Sigmoid colon (tissue), 7 donors: ENCODE measurements around the gene PGAM4. TPM values are rescaled to one million over a fixed set of nuclear protein-coding genes. Genes with fewer than 3 reads are reported as not detected.
"Not testable (repeated sequence)": the region's sequence is repeated elsewhere in the genome, so short reads cannot be mapped to it uniquely, and the experiment has no call there.

ENCODE experiments used
- DNase-seq: peaks from one replicate; pipeline ENCODE4 v3.0.0-alpha.2; 2019
- H3K27ac ChIP-seq, 4 donors: fragments of 200-600 bp; sonication (generic); one replicate each; pipeline ENCODE4 v1.5.1; 2016 to 2019; ENCODE audit warnings: mild to moderate bottlenecking in 1 of 4
- H3K27me3 ChIP-seq, 3 donors: fragments of 200-600 bp; sonication (generic); one replicate each; pipeline ENCODE4 v1.5.1; 2019; ENCODE audit warnings: mild to moderate bottlenecking in 1 of 3
- H3K36me3 ChIP-seq, 4 donors: fragments of 200-600 bp; sonication (generic); one replicate each; pipeline ENCODE4 v1.5.1; 2016 to 2019
- H3K4me1 ChIP-seq, 4 donors: fragments of 200-600 bp; sonication (generic); one replicate each; pipeline ENCODE4 v1.5.1; 2017 to 2019
- H3K4me3 ChIP-seq, 4 donors: fragments of 200-600 bp; sonication (generic); one replicate each; pipeline ENCODE4 v1.5.1; 2017 to 2019; ENCODE audit warnings: mild to moderate bottlenecking in 2 of 4, moderate library complexity in 1 of 4
- H3K9me3 ChIP-seq, 4 donors: fragments of 200-600 bp in 3 of 4; sonication (generic) in 3 of 4; one replicate each; pipeline versions ENCODE4 v1.5.1 to v1.6.1; 2013 to 2019
- CTCF ChIP-seq, 4 experiments: fragments of 450-650 bp in 3 of 4; fragments of 200-600 bp in 1 of 4; IDR thresholded peaks; one replicate each; pipeline ENCODE4 v1.5.1; 2016 to 2019; ENCODE audit warnings: antibody characterized with exemption in 4 of 4, mild to moderate bottlenecking in 3 of 4, moderate library complexity in 2 of 4
- EP300 ChIP-seq, 4 donors: sonication (generic); formaldehyde crosslinking; IDR thresholded peaks; one replicate each; pipeline ENCODE4 v1.6.1; 2017; ENCODE audit warnings: antibody characterized with exemption in 4 of 4
- POLR2A ChIP-seq, 2 donors: fragments of 450-650 bp; IDR thresholded peaks; one replicate each; pipeline ENCODE4 v1.6.1; 2016; ENCODE audit warnings: antibody characterized with exemption in 2 of 2, mild to moderate bottlenecking in 2 of 2, moderate library complexity in 2 of 2
- POLR2AphosphoS5 ChIP-seq, 4 donors: sonication (generic); formaldehyde crosslinking; IDR thresholded peaks; one replicate each; pipeline ENCODE4 v1.6.1; 2017; ENCODE audit warnings: antibody characterized with exemption in 4 of 4
- WGBS, 2 donors: extraction: QIAGEN DNeasy Blood & Tissue Kit; methylation state at CpG; one replicate each; pipeline ENCODE4 v1.1.7; 2013; 5-methylcytosine and 5-hydroxymethylcytosine counted together
- intact Hi-C: fragments of 100-400 bp; cut with DNase I; formaldehyde crosslinking; loops from one replicate; pipeline ENCODE4 v1.15.1; 2023
- polyA plus RNA-seq, 3 donors: library from polyadenylated mRNA; stranded (reverse); fragments of 200-250 nt; gene quantifications; one replicate each; pipeline ENCODE4 v1.2.3, GENCODE V29; 2013
- total RNA-seq, 4 donors: library from RNA; depleted of rRNA; stranded (reverse); fragments of >200 nt; gene quantifications; one replicate each; pipeline ENCODE4 v1.1.0, GENCODE V29; 2016
- donor health status: healthy with polysubstance abuse.
- donor health status: Bipolar disorder and iron deficiency.
- donor health status: healthy.

Gene PGAM4
- total and polyA plus RNA-seq, 7 donors: not detected

GRCh38 chrX:77949840-77950239 is 19.6 kb downstream of the PGAM4 start:
- Histone ChIP-seq H3K9me3 (no peaks in the 10 kb centered on the region), H3K4me1 (peaks cover 0 to 8% (median 0%) of the 10 kb centered on the region in 4 donors), H3K36me3 (no peaks in the 10 kb centered on the region), H3K27me3 (no peaks in the 10 kb centered on the region), H3K4me3 (no peak overlapping the region), H3K27ac (no peak overlapping the region)
- intact Hi-C loops: no loop called here
- no peak for DNase-seq
- no peak for TF ChIP-seq CTCF (IDR thresholded peaks at IDR 0.05)
- TF ChIP-seq EP300 (IDR thresholded peaks at IDR 0.05): no peak
- no peak for TF ChIP-seq POLR2AphosphoS5 (IDR thresholded peaks at IDR 0.05)
- no peak for TF ChIP-seq POLR2A (IDR thresholded peaks at IDR 0.05)
- 57 to 77% methylated on average over 2 of the region's 2 CpGs for WGBS, 2 donors

- no peaks in the 10 kb centered on the region for H3K9me3 ChIP-seq
- WGBS, 2 donors: 91 to 96% methylated on average over 2 of the region's 2 CpGs
- no peaks in the 10 kb centered on the region for H3K27me3 ChIP-seq
- TF ChIP-seq CTCF (IDR thresholded peaks at IDR 0.05) (no peak), POLR2AphosphoS5 (IDR thresholded peaks at IDR 0.05) (no peak), POLR2A (IDR thresholded peaks at IDR 0.05) (no peak), EP300 (IDR thresholded peaks at IDR 0.05) (no peak)
- H3K36me3 ChIP-seq: no peaks in the 10 kb centered on the region
- H3K4me3 ChIP-seq: no peak overlapping the region
- intact Hi-C loops: no loop called here
- no peak for DNase-seq
- peaks cover 0 to 8% (median 0%) of the 10 kb centered on the region in 4 donors for H3K4me1 ChIP-seq
- no peak overlapping the region for H3K27ac ChIP-seq
Measured at GRCh38 chrX:77946571-77946970, 22.9 kb downstream of the PGAM4 start.

- Histone ChIP-seq H3K9me3 (no peaks in the 10 kb centered on the region), H3K4me1 (peaks cover 0 to 8% (median 0%) of the 10 kb centered on the region in 4 donors), H3K36me3 (no peaks in the 10 kb centered on the region), H3K4me3 (no peak overlapping the region), H3K27me3 (no peaks in the 10 kb centered on the region), H3K27ac (no peak overlapping the region)
- TF ChIP-seq POLR2A (IDR thresholded peaks at IDR 0.05) (no peak), CTCF (IDR thresholded peaks at IDR 0.05) (no peak)
- intact Hi-C loops: no loop called here
- DNase-seq: no peak
- WGBS, 2 donors: 92 to 95% methylated on average over 7 of the region's 7 CpGs
Measured at GRCh38 chrX:77945910-77946545, 23.4 kb downstream of the PGAM4 start.

GRCh38 chrX:77945031-77945430 is 24.4 kb downstream of the PGAM4 start:
- not testable (repeated sequence) for DNase-seq
- 85 to 97% methylated on average over 6 of the region's 6 CpGs for WGBS, 2 donors

GRCh38 chrX:77938083-77938680 is 31.3 kb downstream of the PGAM4 start:
- TF ChIP-seq POLR2AphosphoS5 (IDR thresholded peaks at IDR 0.05) (no peak), POLR2A (IDR thresholded peaks at IDR 0.05) (no peak)
- H3K27me3 ChIP-seq: no peaks in the 10 kb centered on the region
- H3K4me3 ChIP-seq: no peak overlapping the region
- H3K4me1 ChIP-seq: peaks cover 0 to 11% (median 0%) of the 10 kb centered on the region in 4 donors
- DNase-seq: no peak
- no peaks in the 10 kb centered on the region for H3K9me3 ChIP-seq
- no peaks in the 10 kb centered on the region for H3K36me3 ChIP-seq
- 87 to 90% methylated on average over 4 of the region's 4 CpGs for WGBS, 2 donors
- no peak overlapping the region for H3K27ac ChIP-seq
- intact Hi-C loops: no loop called here

More at GRCh38 chrX:77945031-77945430, 24.4 kb downstream of the PGAM4 start:
- H3K27me3 ChIP-seq, H3K9me3 ChIP-seq, H3K27ac ChIP-seq, H3K4me3 ChIP-seq, H3K4me1 ChIP-seq, intact Hi-C loops, H3K36me3 ChIP-seq: not testable (repeated sequence)

- no peak overlapping the region for H3K4me3 ChIP-seq
- H3K36me3 ChIP-seq: no peaks in the 10 kb centered on the region
- intact Hi-C loops: no loop called here
- DNase-seq: no peak
- H3K9me3 ChIP-seq: no peaks in the 10 kb centered on the region
- 24 to 72% methylated on average over 3 of the region's 3 CpGs for WGBS, 2 donors
- no peak overlapping the region for H3K27ac ChIP-seq
- TF ChIP-seq EP300 (IDR thresholded peaks at IDR 0.05) (no peak), POLR2AphosphoS5 (IDR thresholded peaks at IDR 0.05) (no peak), POLR2A (IDR thresholded peaks at IDR 0.05) (no peak), CTCF (IDR thresholded peaks at IDR 0.05) (no peak)
- H3K4me1 ChIP-seq: peaks cover 0 to 11% (median 0%) of the 10 kb centered on the region in 4 donors
- no peaks in the 10 kb centered on the region for H3K27me3 ChIP-seq
Measured at GRCh38 chrX:77937291-77937690, 32.1 kb downstream of the PGAM4 start.
